IMR-90 (cell line): ENCODE data around the gene SART1. TPM values are rescaled to one million over a fixed set of nuclear protein-coding genes. Genes with fewer than 3 reads are reported as not detected.

ENCODE experiments used
- ATAC-seq: fragments of 200-7000 bp; cut with Tn5 transposase; 2 replicates; pipeline ENCODE4 v1.9.1; 2020; ENCODE audit warnings: low read depth, mild to moderate bottlenecking, moderate library complexity
- BruUV-seq: library from RNA; stranded (reverse); fragments of 400-500 nt; replicated peaks from 2 replicates; lab custom pipeline; 2021; lab: Mats Ljungman, UMichigan
- CTCF ChIA-PET: fragments of 300-600 bp; formaldehyde crosslinking; extraction: SDS; loops from one replicate; lab custom pipeline; 2021; ENCODE audit warnings: antibody characterized with exemption; lab: Yijun Ruan, JAX
- POLR2A ChIA-PET: fragments of 300-600 bp; sonication (Branson Sonifier 250); formaldehyde crosslinking; loops from one replicate; lab custom pipeline; 2022; ENCODE audit warnings: antibody characterized with exemption; ENCODE audit not compliant: unreplicated experiment; lab: Charles Lee
- DNase-seq: peaks from one replicate; pipeline ENCODE4 v3.0.0; 2013
- H2AFZ ChIP-seq: replicated peaks from 2 replicates; pipeline ENCODE3; 2013; ENCODE audit warnings: low read length, mild to moderate bottlenecking; ENCODE audit not compliant: poor library complexity
- H2AK5ac ChIP-seq: 2 replicates; pipeline ENCODE4 v1.6.1; 2013; ENCODE audit warnings: low read depth, low read length, inconsistent platforms
- H2AK9ac ChIP-seq: replicated peaks from 2 replicates; pipeline ENCODE3; 2013; ENCODE audit warnings: mild to moderate bottlenecking, low read depth, low read length, moderate library complexity; ENCODE audit not compliant: poor library complexity
- H2BK120ac ChIP-seq: 2 replicates; pipeline ENCODE4 v1.6.1; 2013; ENCODE audit warnings: low read depth, low read length, inconsistent platforms
- H2BK15ac ChIP-seq: 3 replicates; pipeline ENCODE4 v1.6.1; 2013; ENCODE audit warnings: low read depth, low read length, inconsistent platforms
- H2BK20ac ChIP-seq: 2 replicates; pipeline ENCODE4 v1.6.1; 2013; ENCODE audit warnings: low read depth, mild to moderate bottlenecking, inconsistent platforms, low read length, moderate library complexity
- H2BK5ac ChIP-seq: 2 replicates; pipeline ENCODE4 v1.6.1; 2013; ENCODE audit warnings: mild to moderate bottlenecking, low read depth, low read length, inconsistent platforms; ENCODE audit not compliant: poor library complexity, severe bottlenecking
- H3K14ac ChIP-seq: replicated peaks from 2 replicates; pipeline ENCODE4 v1.6.1; 2013; ENCODE audit warnings: low read depth, low read length, inconsistent platforms
- H3K18ac ChIP-seq: 2 replicates; pipeline ENCODE4 v1.6.1; 2013; ENCODE audit warnings: low read depth, low read length, control low read depth
- H3K23ac ChIP-seq: 2 replicates; pipeline ENCODE4 v1.6.1; 2013; ENCODE audit warnings: low read depth, low read length, inconsistent platforms
- H3K27ac ChIP-seq: 2 replicates; pipeline ENCODE4 v1.5.1; 2013; ENCODE audit warnings: mild to moderate bottlenecking, control low read depth, low read length; ENCODE audit not compliant: insufficient read depth
- H3K27me3 ChIP-seq: 2 replicates; pipeline ENCODE4 v1.6.1; 2013; ENCODE audit warnings: low read length; ENCODE audit not compliant: control insufficient read depth, insufficient read depth
- H3K36me3 ChIP-seq: 2 replicates; pipeline ENCODE4 v1.6.1; 2013; ENCODE audit warnings: low read length, mixed read lengths; ENCODE audit not compliant: control insufficient read depth, insufficient read depth
- H3K4ac ChIP-seq: 2 replicates; pipeline ENCODE4 v1.6.1; 2013; ENCODE audit warnings: low read depth, low read length, inconsistent platforms
- H3K4me1 ChIP-seq: 2 replicates; pipeline ENCODE4 v1.6.1; 2013; ENCODE audit warnings: low read length, mixed read lengths; ENCODE audit not compliant: control insufficient read depth, insufficient read depth
- H3K4me2 ChIP-seq: 2 replicates; pipeline ENCODE4 v1.6.1; 2013; ENCODE audit warnings: low read depth, mild to moderate bottlenecking, control low read depth, low read length, moderate library complexity
- H3K4me3 ChIP-seq: 2 replicates; pipeline ENCODE4 v1.5.1; 2013; ENCODE audit warnings: low read depth, mild to moderate bottlenecking, control low read depth, low read length, moderate library complexity; ENCODE audit not compliant: insufficient read depth
- H3K56ac ChIP-seq: 2 replicates; pipeline ENCODE4 v1.6.1; 2013; ENCODE audit warnings: low read length, inconsistent platforms; ENCODE audit not compliant: insufficient read depth; ENCODE audit errors: extremely low read depth
- H3K79me1 ChIP-seq, 2 experiments: 2 replicates each; pipeline ENCODE4 v1.6.1; 2013; ENCODE audit warnings: low read length in 2 of 2, inconsistent platforms in 1 of 2, low read depth in 1 of 2
- H3K9ac ChIP-seq: 2 replicates; pipeline ENCODE4 v1.6.1; 2013; ENCODE audit warnings: low read depth, low read length, control low read depth
- H3K9me1 ChIP-seq: 2 replicates; pipeline ENCODE4 v1.6.1; 2013; ENCODE audit warnings: low read length, inconsistent platforms; ENCODE audit not compliant: insufficient read depth
- H3K9me3 ChIP-seq: 2 replicates; pipeline ENCODE4 v1.6.1; 2013; ENCODE audit warnings: low read length; ENCODE audit not compliant: control insufficient read depth, insufficient read depth
- H4K20me1 ChIP-seq: 2 replicates; pipeline ENCODE4 v1.6.1; 2013; ENCODE audit warnings: low read length, inconsistent platforms; ENCODE audit not compliant: insufficient read depth
- H4K5ac ChIP-seq: 2 replicates; pipeline ENCODE4 v1.6.1; 2013; ENCODE audit warnings: mild to moderate bottlenecking, low read depth, low read length, control low read depth
- H4K8ac ChIP-seq, 2 experiments: 2 replicates each; pipeline ENCODE4 v1.6.1; 2013; ENCODE audit warnings: low read depth in 2 of 2, low read length in 2 of 2, control low read depth in 1 of 2, inconsistent platforms in 1 of 2
- H4K91ac ChIP-seq: 2 replicates; pipeline ENCODE4 v1.6.1; 2013; ENCODE audit warnings: low read depth, low read length, inconsistent platforms; ENCODE audit not compliant: insufficient read depth
- BHLHE40 ChIP-seq: fragments of 150-350 bp; IDR thresholded peaks from 2 replicates; pipeline ENCODE4 v1.6.1; 2016; ENCODE audit warnings: mild to moderate bottlenecking, low read depth, low read length
- CEBPB ChIP-seq: IDR thresholded peaks from 2 replicates; pipeline ENCODE4 v1.6.1; 2012; ENCODE audit warnings: low read depth, low read length, improper control_type of control experiment
- CHD1 ChIP-seq: IDR thresholded peaks from 2 replicates; pipeline ENCODE4 v1.6.1; 2012; ENCODE audit warnings: low read depth, low read length, improper control_type of control experiment
- FOS ChIP-seq: fragments of 150-350 bp; IDR thresholded peaks from 2 replicates; pipeline ENCODE4 v1.6.1; 2016; ENCODE audit warnings: low read depth, low read length
- MAFK ChIP-seq: IDR thresholded peaks from 2 replicates; pipeline ENCODE4 v1.6.1; 2012; ENCODE audit warnings: low read depth, low read length, improper control_type of control experiment
- MAZ ChIP-seq: IDR thresholded peaks from 2 replicates; pipeline ENCODE4 v1.6.1; 2012; ENCODE audit warnings: low read depth, mild to moderate bottlenecking, low read length, improper control_type of control experiment, moderate library complexity, borderline replicate concordance
- MXI1 ChIP-seq: IDR thresholded peaks from 2 replicates; pipeline ENCODE4 v1.6.1; 2012; ENCODE audit warnings: low read depth, mild to moderate bottlenecking, low read length, moderate library complexity, borderline replicate concordance
- NFE2L2 ChIP-seq: fragments of 150-350 bp; IDR thresholded peaks from 2 replicates; pipeline ENCODE4 v1.6.1; 2016; ENCODE audit warnings: low read depth, mild to moderate bottlenecking, low read length
- RAD21 ChIP-seq: IDR thresholded peaks from 2 replicates; pipeline ENCODE4 v1.6.1; 2012; ENCODE audit warnings: low read length, improper control_type of control experiment
- RCOR1 ChIP-seq: IDR thresholded peaks from 2 replicates; pipeline ENCODE4 v1.6.1; 2012; ENCODE audit warnings: mild to moderate bottlenecking, low read length, improper control_type of control experiment; ENCODE audit not compliant: insufficient replicate concordance
- RFX5 ChIP-seq: IDR thresholded peaks from 2 replicates; pipeline ENCODE4 v1.8.0; 2012; ENCODE audit warnings: low read depth, mild to moderate bottlenecking, low read length, moderate library complexity
- SMC3 ChIP-seq: fragments of 150-350 bp; IDR thresholded peaks from 2 replicates; pipeline ENCODE4 v1.6.1; 2016; ENCODE audit warnings: low read depth, mild to moderate bottlenecking, antibody characterized with exemption, low read length, moderate library complexity
- WGBS, 2 experiments: methylation state at CpG; one replicate each; pipeline versions ENCODE4 v1.1.5 to v1.1.7; 2013; ENCODE audit warnings: missing lambda C conversion rate in 2 of 2; ENCODE audit not compliant: insufficient read length in 1 of 2; ENCODE audit errors: extremely low coverage in 2 of 2; 5-methylcytosine and 5-hydroxymethylcytosine counted together
- dilution Hi-C: fragments of 300-500 bp; cut with HindIII; formaldehyde crosslinking; loops from one replicate; pipeline ENCODE4 v1.14.3; 2018; ENCODE audit warnings: low sequenced_read_pairs; ENCODE audit not compliant: unreplicated experiment
- in situ Hi-C: fragments of 300-500 bp; cut with MboI; formaldehyde crosslinking; loops from 3 replicates; pipeline ENCODE4 v1.14.3; 2019; ENCODE audit warnings: low sequenced_read_pairs, inconsistent platforms, mixed read lengths
- intact Hi-C: fragments of 100-400 bp; cut with micrococcal nuclease; formaldehyde crosslinking; loops from 2 replicates; pipeline ENCODE4 v1.10.0; 2022
- polyA plus RNA-seq, 3 experiments: library from polyadenylated mRNA; depleted of rRNA; stranded (reverse); fragments of >200 nt; gene quantifications; 2 replicates each; pipeline ENCODE4 v1.2.3, GENCODE V29; 2012; ENCODE audit warnings: low replicate concordance in 1 of 3
- total RNA-seq: library from RNA; depleted of rRNA; stranded (reverse); fragments of >200 nt; gene quantifications from 2 replicates; pipeline ENCODE4 v1.2.3, GENCODE V29; 2012
- TF ChIP-seq, protein P1 (sequence below): conservative IDR thresholded peaks from 2 replicates; pipeline ENCODE4 v1.5.1; 2012; ENCODE audit warnings: mild to moderate bottlenecking, low read depth, low read length, improper control_type of control experiment
- TF ChIP-seq, protein P2 (sequence below): fragments of 150-350 bp; IDR thresholded peaks from 2 replicates; pipeline ENCODE4 v1.6.1; 2016; ENCODE audit warnings: low read depth, mild to moderate bottlenecking, low read length, moderate library complexity, borderline replicate concordance
- TF ChIP-seq, protein P3 (sequence below): fragments of 150-350 bp; IDR thresholded peaks from 2 replicates; pipeline ENCODE4 v1.6.1; 2017; ENCODE audit warnings: mild to moderate bottlenecking, antibody characterized with exemption, low read length, low read depth

Gene SART1
- total and polyA plus RNA-seq, 2 of the 4 experiments (the other 2 are of a cell fraction): 25.5 to 43.5 TPM

DNA sequence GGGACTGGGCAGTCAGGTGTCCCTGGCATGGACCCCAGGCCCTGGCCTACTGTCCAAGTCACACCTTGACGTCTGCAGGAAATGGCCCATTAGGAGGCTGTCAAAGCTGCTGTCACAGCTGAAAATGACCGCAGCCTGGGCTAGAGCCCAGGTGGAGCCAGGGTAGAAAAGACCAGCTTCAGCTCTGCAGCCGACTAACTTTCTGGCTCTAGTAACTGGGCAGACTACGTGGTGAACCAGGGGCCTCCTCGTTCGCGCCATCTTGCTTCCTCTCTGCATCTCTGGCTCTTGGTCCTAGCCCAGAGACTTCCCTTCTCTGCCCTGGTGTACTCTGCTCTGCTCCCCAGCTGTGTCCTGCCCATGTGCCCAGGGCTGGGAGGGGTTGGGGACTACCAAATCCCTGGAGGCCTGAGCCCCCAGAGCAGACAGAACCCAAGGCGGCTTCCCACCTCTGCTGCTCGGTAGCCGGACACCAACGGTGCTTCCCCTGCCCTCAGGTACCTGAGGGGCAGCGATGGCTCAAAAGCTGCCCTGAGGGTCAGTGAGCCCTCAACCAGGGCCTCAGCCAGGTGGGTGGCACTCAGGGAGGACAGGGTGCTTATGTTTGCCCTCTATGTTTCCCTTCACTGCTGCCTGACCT lies 19.7 kb downstream of the SART1 start:
- H3K18ac ChIP-seq: no peak overlapping the region
- no peak overlapping the region for H3K23ac ChIP-seq
- H4K91ac ChIP-seq: no peak overlapping the region
- H2AK9ac ChIP-seq: no peak overlapping the region
- in situ Hi-C loops: loop anchor here (10.0 kb wide), 1 partner anchor 266 kb away; the partner anchor contains the start of gene KAT5
- no peak overlapping the region for H4K8ac ChIP-seq
- no peak overlapping the region for H2BK5ac ChIP-seq
- H3K79me1 ChIP-seq: no peaks in the 10 kb centered on the region
- H3K27ac ChIP-seq: no peak overlapping the region
- no peaks in the 10 kb centered on the region for H3K4me1 ChIP-seq
- no peak for ATAC-seq
- DNase-seq: no peak
- no peak overlapping the region for H4K5ac ChIP-seq
- H2BK120ac ChIP-seq: no peak overlapping the region
- no peaks in the 10 kb centered on the region for H3K9me1 ChIP-seq
- ChIA-PET POLR2A (no interaction called here), CTCF (no interaction called here)
- no peak overlapping the region for H3K9ac ChIP-seq
- 88% methylated on average over 11 of the region's 12 CpGs; no CpG with 5 or more reads in 1 of the 2 experiments for WGBS, 2 experiments
- no peak overlapping the region for H2BK15ac ChIP-seq
- no peak overlapping the region for H3K4me2 ChIP-seq
- no peaks in the 10 kb centered on the region for H3K27me3 ChIP-seq
- intact Hi-C loops: no loop called here
- H3K4me3 ChIP-seq: no peak overlapping the region
- H3K4ac ChIP-seq: no peak overlapping the region
- H3K36me3 ChIP-seq: peaks cover 37% of the 10 kb centered on the region
- TF ChIP-seq BHLHE40 (no peak), FOS (no peak), RAD21 (no peak), CHD1 (no peak), MAZ (no peak), RCOR1 (no peak), CEBPB (no peak), SMC3 (no peak), MXI1 (no peak), NFE2L2 (no peak), RFX5 (no peak), MAFK (no peak)
- TF ChIP-seq, protein P1, sequence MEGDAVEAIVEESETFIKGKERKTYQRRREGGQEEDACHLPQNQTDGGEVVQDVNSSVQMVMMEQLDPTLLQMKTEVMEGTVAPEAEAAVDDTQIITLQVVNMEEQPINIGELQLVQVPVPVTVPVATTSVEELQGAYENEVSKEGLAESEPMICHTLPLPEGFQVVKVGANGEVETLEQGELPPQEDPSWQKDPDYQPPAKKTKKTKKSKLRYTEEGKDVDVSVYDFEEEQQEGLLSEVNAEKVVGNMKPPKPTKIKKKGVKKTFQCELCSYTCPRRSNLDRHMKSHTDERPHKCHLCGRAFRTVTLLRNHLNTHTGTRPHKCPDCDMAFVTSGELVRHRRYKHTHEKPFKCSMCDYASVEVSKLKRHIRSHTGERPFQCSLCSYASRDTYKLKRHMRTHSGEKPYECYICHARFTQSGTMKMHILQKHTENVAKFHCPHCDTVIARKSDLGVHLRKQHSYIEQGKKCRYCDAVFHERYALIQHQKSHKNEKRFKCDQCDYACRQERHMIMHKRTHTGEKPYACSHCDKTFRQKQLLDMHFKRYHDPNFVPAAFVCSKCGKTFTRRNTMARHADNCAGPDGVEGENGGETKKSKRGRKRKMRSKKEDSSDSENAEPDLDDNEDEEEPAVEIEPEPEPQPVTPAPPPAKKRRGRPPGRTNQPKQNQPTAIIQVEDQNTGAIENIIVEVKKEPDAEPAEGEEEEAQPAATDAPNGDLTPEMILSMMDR: no peak
- TF ChIP-seq, protein P2, sequence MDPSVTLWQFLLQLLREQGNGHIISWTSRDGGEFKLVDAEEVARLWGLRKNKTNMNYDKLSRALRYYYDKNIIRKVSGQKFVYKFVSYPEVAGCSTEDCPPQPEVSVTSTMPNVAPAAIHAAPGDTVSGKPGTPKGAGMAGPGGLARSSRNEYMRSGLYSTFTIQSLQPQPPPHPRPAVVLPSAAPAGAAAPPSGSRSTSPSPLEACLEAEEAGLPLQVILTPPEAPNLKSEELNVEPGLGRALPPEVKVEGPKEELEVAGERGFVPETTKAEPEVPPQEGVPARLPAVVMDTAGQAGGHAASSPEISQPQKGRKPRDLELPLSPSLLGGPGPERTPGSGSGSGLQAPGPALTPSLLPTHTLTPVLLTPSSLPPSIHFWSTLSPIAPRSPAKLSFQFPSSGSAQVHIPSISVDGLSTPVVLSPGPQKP: no peak
- TF ChIP-seq, protein P3, sequence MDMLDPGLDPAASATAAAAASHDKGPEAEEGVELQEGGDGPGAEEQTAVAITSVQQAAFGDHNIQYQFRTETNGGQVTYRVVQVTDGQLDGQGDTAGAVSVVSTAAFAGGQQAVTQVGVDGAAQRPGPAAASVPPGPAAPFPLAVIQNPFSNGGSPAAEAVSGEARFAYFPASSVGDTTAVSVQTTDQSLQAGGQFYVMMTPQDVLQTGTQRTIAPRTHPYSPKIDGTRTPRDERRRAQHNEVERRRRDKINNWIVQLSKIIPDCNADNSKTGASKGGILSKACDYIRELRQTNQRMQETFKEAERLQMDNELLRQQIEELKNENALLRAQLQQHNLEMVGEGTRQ: no peak
- no peak overlapping the region for H2AK5ac ChIP-seq
- no peak overlapping the region for H2AFZ ChIP-seq
- no peaks in the 10 kb centered on the region for H4K20me1 ChIP-seq
- H3K56ac ChIP-seq: no peak overlapping the region
- H3K9me3 ChIP-seq: no peaks in the 10 kb centered on the region
- no peak overlapping the region for H2BK20ac ChIP-seq
- BruUV-seq: no TSS peak
- dilution Hi-C loops: no loop called here
- H3K14ac ChIP-seq: no peak overlapping the region
